ENCODE results near the gene STXBP5.
"Not testable (repeated sequence)": the region's sequence is repeated elsewhere in the genome, so short reads cannot be mapped to it uniquely, and the experiment has no call there.

The STXBP5 gene

DNA sequence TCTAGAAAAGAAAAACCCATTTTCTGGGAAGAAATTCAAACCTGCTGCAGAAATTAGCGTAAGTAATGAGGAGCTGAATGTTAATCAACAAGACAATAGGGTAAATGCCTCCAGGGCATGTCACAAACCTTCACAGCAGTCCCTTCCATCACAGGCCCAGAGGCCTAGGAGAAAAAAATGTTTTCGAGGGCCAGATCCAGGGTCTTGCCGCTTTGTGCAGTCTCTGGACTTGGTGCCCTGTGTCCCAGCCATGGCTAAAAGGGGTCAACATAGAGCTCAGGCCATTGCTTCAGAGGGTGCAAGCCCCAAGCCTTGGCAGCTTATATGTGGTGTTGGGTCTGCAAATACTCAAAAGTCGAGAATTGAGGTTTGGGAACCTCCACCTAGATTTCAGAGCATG, 99.8 kb downstream of the STXBP5 start:
- DNase-seq = no peak

DNA sequence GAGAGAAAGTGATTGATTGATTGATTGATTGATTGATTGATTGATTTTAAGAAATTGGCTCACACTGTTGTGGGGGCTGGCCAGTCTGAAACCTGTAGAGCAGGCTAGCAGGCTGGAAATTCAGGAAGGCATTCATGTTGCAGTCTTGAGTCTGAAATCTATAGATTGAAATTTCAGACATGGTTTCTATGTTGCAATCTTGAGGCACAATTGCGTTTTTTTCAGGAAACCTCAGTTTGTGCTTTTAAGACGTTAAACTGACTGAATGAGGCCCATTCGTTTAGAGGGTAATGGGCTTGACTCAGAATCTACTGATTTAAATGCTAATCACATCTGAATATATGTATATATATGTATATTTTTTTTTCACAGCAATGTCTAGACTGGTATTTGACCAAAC, 106.3 kb downstream of the STXBP5 start:
- DNase-seq = no peak

DNA sequence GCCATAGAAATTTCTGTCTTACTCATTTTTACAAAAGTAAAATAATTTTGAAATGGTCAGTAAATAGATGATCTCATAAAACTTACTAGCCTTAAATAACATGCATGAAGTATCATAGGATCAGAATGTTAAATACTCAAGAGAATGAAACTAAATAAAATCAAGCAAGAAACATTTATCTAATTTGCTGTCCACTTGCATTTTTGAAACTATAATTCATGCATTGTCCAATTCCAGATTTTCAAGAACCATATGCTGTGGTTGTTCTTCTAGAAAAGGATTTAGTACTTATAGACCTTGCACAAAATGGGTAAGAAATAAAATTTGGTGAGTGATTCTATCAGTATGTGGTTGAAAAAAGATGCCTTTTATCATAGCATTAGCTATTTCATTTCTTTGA, 107.0 kb downstream of the STXBP5 start:
- no peak for DNase-seq

DNA sequence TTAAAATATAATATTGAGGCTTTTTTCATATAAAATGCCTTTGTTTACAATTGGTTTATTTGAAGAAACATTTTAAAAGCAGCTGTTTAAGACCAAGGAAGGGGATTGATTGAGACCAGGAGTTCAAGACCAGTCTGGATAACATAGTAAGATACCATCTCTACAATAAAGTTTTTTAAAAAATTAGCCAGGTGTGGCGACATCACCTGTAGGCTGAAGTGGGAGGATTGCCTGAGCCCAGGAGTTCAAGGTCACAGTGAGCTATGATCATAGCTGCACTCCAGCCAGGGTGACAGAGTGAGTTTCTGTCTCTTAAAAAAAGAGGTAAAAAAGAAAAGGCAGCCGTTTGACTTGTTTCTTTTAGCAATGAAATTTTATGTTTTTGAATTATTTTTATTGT, 117.0 kb downstream of the STXBP5 start:
- DNase-seq = no peak

DNA sequence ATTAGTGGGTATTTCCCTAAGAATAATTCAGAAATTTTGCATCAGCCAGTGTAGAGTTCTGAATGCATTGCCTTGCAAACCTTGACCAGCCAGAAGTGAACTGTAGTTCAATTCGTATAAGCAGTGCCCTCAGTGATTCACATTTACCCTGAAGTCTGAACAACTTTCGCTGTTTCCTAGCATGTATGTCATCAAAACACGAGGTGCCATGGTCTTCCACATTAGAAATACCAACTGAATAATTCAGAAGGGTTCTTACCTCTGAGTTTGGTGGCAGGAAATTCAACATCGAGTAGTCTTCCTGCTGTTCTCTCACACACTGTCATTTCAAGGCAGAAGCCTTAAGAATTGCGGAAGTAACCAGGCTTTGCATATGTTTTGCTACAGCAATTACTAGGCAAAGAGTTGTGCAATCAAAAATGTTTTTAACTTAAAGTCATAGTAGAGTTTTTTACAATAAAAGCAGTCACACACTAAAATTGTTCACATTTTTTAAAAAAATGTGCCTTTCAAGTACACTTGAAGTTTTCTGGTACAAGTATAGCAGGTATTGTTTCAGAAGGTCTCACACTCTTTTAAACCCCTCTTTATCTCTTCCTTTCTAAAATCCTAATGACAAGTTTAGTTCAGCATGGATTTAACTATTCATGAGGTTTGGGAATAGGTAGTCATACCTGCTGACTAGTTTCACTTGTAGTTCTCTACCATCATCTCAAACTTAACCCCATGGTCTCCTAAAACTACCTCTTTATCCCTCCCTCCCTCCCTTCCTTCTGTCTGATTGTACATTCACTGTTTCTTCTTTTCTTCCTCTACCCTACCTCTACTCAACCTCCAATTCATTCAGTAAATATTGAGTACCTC, 118.3 kb downstream of the STXBP5 start:
- DNase-seq = peak; percentile 32

DNA sequence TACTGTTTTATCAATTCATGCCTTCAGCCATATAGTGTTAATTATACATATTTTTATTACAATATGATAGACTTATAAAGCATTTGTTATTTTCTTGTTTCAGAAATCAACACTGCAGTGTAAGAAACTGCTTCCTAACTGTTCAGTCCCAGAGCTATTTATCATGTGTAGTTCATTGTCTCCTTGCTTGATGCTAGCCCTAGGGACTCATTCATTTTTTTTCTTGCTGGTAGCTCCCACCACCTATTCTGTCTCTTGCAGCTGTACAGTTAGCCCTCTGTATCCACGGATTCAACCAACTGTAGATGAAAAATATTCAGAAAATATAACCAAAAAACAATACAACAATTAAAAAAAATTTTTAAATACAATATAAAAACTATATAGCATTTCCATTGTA, 121.3 kb downstream of the STXBP5 start:
- no peak for DNase-seq

DNA sequence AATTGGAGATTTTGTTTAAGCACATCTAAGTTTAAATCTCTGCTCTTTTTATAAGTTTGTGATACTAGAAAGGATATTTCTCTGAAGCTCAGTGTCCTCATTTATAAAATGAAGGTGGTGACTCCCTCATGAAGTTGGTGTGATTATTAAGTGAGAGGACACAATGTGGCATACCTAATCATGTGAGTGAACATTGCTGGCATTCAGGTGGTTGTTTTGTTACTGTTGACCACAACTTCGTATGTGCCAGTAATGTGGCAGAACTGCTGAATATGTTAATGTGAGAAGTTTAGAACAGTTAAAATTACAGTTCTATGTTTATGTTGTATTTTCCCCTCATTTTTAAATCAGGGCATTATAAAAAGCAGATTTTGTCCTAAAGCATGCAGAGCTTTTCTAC, 127.2 kb downstream of the STXBP5 start:
- no peak for DNase-seq

- DNase-seq = no peak
These were observed 133.7 kb downstream of the STXBP5 start for GRCh38 chr6:147337921-147338320.

DNA sequence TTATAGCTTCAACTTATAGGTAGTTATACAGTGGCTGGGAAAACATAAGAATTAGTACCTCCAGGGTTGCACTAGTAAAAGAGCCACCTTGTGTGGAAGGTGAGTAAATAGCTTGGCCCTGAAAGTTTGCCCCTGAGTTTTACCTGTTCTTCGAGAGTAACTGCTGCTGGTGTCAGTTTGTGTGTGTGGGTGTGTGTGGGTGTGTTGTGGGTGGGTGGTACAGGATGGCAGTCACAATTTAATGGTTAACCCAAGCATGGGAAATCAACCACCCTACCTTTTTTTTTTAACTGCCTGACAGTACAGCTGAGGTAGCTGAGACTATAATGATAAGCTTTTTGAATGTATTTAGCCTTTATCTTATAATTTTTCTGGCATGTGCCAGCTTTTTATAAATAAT, 137.3 kb downstream of the STXBP5 start:
- no peak for DNase-seq

- no peak for DNase-seq
These were observed 141.7 kb downstream of the STXBP5 start for GRCh38 chr6:147345902-147346301.

DNA sequence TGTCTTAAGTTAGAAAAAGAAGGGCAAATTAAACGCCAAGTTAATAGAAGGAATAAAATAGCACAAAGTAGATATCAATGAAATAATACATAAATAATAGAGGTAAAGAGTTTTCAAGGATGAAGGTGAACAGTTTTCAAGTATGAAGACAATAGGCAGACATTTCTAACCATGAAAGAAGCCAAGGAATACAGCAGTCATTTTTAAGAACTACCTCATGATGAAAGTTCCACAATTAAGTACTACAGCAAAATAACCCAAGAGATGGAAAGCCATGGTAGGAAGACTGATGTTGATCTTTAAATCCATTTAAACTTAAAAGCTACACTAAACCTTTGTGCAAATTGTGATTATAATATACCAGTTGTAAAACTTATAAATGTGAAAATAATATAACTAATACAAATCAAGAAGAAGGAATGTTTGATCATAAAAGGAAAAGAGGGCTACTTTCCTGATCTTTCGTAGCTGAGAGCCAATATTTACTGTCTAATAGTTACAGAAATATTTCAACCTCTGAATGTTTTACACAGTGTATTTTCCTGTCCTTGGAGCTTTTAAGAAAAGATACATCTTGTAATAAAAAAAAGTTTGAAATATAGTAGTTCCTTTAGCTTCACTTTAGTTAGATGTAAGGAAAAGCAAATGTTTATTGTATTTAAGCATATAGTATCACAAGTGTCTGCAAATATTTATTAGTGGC, 143.1 kb downstream of the STXBP5 start:
- DNase-seq = no peak

DNA sequence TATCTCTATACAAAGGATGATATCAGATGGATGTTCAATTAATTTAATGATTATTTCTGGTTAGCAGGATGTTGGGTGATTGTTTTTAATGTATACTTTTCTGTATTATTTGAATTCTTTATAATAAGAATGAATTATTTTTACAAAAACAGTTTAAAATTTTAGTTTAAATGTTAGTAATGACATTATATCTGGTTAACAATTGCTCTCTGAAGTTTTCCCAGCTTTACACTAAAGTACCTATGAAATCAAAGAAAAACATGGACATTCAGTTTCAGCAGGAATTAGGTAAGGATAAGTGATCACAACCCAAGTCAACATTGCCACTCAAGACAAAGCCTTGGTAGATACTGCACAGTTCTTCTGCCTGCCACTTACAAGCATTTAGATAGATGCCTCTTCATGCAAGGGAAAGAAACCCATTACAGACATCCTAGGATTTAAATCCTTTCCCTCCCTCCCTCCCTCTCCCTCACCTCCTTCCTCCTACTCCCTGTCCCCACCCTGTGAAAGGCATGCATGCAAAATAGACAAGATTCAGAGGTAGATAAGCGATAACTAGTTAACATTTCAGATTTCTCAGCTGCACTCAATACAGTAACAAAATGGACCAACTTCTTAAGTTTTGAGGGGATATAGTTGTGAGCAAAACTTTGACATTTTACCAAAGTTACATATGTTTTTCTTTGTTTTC, 143.8 kb downstream of the STXBP5 start:
- DNase-seq = no peak

- DNase-seq = no peak
These were observed 157.2 kb downstream of the STXBP5 start for GRCh38 chr6:147361311-147361981.

- no peak for DNase-seq
These were observed 162.1 kb downstream of the STXBP5 start for GRCh38 chr6:147366290-147366689.

DNA sequence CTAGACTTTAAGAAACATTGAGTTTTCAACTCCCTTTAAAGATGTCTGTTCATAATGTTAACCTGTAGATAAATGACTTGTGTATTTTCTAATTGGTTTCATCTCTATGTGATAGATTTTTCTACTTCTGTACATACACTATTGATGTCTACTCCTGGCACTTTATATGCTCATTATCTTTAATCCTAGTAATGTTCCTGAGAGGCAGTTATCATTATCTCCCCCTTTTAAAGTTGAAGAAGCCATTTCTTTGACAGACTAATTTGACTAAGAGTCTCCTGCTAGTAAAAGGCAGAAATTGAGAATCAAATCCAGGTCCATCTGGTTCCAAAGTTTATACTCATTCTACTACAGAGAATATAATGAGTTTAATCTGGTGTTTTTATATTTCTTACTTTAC, 167.1 kb downstream of the STXBP5 start:
- DNase-seq = no peak

GRCh38 chr6:147372806-147373205, 168.6 kb downstream of the STXBP5 start:
- DNase-seq = no peak

GRCh38 chr6:147378819-147379218, 174.6 kb downstream of the STXBP5 start:
- no peak for DNase-seq

DNA sequence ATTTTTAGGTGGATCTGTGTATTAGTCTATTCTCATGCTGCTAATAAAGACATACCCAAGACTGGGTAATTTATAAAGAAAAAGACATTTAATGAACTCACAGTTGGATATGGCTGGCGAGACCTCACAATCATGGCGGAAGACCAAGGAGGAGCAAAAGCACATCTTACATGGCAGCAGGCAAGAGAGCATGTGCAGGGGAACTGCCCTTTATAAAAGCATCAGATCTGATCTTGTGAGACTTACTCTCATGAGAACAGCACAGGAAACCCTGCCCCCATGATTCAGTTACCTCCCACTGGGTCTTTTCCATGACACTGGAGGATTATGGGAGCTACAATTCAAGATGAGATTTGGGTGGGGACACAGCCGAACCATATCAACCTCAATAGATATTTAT, 176.6 kb downstream of the STXBP5 start:
- not testable (repeated sequence) for DNase-seq

DNA sequence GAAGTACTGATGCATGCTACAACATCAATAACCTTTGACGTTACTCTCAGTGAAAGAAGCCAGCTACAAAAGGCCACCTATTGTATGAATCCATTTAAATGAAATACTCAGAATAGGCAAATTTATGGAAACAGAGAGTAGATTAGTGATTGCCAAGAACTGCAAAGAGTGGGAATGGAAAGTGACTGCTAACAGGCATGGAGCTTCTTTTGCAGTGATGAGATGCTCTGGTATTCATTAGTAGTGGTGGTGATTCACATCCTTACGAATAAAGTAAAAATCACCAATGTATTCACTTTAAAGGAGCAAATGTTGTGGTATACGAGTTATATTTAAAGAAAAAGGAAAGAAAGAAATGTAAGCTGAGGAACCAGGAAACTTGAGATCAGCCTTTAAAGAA, 177.5 kb downstream of the STXBP5 start:
- DNase-seq = no peak

- DNase-seq = peak; percentile 50
These were observed 178.8 kb downstream of the STXBP5 start for GRCh38 chr6:147382945-147383554.

DNA sequence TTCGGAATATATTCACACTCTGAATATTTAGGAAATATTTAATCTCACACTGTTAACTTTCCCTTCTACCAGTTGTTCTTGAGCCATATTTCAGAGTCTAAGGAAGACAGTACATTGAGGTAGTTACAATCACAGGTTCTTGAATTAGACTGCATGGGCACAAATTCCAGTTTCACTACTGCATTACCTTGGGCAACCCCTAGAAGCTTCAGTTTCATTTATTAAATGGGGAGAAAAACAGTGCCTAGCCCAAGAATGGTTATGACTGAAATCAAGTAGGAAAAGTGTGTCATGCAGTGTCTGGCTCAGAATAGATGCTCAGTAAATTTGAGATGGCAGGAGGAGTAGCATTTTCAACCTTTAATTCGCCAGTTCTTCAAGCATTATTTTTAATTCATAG, 179.8 kb downstream of the STXBP5 start:
- no peak for DNase-seq

Data from hematopoietic multipotent progenitor cell treated with erythropoietin and hydrocortisone succinate and interleukin-3 and kit ligand, for 8 days (in vitro differentiated cells).